ENCODE data around the gene PPIH. TPM values are rescaled to one million over a fixed set of nuclear protein-coding genes. Genes with fewer than 3 reads are reported as not detected.

Gene PPIH
- polyA plus RNA-seq, 1 experiment, result 20.3 TPM

GRCh38 chr1:42639116-42639515 is 19.1 kb upstream of the PPIH start:
- DNase-seq (ENCODE audit: low read depth), result no peak
- Histone ChIP-seq H3K27me3 (ENCODE audit: control insufficient read depth, insufficient read depth, low read length) (no peaks in the 10 kb centered on the region), H3K4me3 (ENCODE audit: low read depth, low read length) (no peak overlapping the region), H3K36me3 (ENCODE audit: control insufficient read depth, insufficient read depth, low read length) (no peaks in the 10 kb centered on the region)
- POLR2A ChIA-PET, result no interaction called here
- CTCF ChIA-PET, result no interaction called here
- TF ChIP-seq CTCF (IDR thresholded peaks at IDR 0.05; ENCODE audit: insufficient read depth, low read depth, low read length), result no peak

GRCh38 chr1:42646056-42646455 is 12.2 kb upstream of the PPIH start:
- POLR2A ChIA-PET, result no interaction called here
- DNase-seq (ENCODE audit: low read depth), result no peak
- H3K27me3 ChIP-seq (ENCODE audit: control insufficient read depth, insufficient read depth, low read length), result no peaks in the 10 kb centered on the region; the same call in 1 of the 2 replicates
- no peak overlapping the region for H3K4me3 ChIP-seq (ENCODE audit: low read depth, low read length)
- CTCF ChIA-PET, result no interaction called here
- H3K36me3 ChIP-seq (ENCODE audit: control insufficient read depth, insufficient read depth, low read length), result no peaks in the 10 kb centered on the region
- no peak for TF ChIP-seq CTCF (IDR thresholded peaks at IDR 0.05; ENCODE audit: insufficient read depth, low read depth, low read length)

GRCh38 chr1:42657201-42657600 is 1.0 kb upstream of the PPIH start:
- ChIA-PET POLR2A (no interaction called here), CTCF (interaction anchor here (1.0 to 2.0 kb wide), 3 partner anchors 15 to 510 kb away, joined by 4 to 5 read pairs (median 5); no protein-coding TSS in a partner anchor)
- no peak overlapping the region for H3K4me3 ChIP-seq (ENCODE audit: low read depth, low read length)
- no peak for TF ChIP-seq CTCF (IDR thresholded peaks at IDR 0.05; ENCODE audit: insufficient read depth, low read depth, low read length)
- H3K27me3 ChIP-seq (ENCODE audit: control insufficient read depth, insufficient read depth, low read length), result no peaks in the 10 kb centered on the region
- DNase-seq (ENCODE audit: low read depth), result no peak
- H3K36me3 ChIP-seq (ENCODE audit: control insufficient read depth, insufficient read depth, low read length), result no peaks in the 10 kb centered on the region

GRCh38 chr1:42658877-42659337 is 684 bp downstream of the PPIH start:
- no peak for DNase-seq (ENCODE audit: low read depth)
- POLR2A ChIA-PET, result no interaction called here
- peak overlapping the region; percentile 67 for H3K4me3 ChIP-seq (ENCODE audit: low read depth, low read length)
- H3K36me3 ChIP-seq (ENCODE audit: control insufficient read depth, insufficient read depth, low read length), result no peaks in the 10 kb centered on the region
- CTCF ChIA-PET, result interaction anchor here (2.0 kb wide), 1 partner anchor 13 kb away, joined by 5 read pairs; no protein-coding TSS in a partner anchor
- TF ChIP-seq CTCF (IDR thresholded peaks at IDR 0.05; ENCODE audit: insufficient read depth, low read depth, low read length), result no peak
- H3K27me3 ChIP-seq (ENCODE audit: control insufficient read depth, insufficient read depth, low read length), result no peaks in the 10 kb centered on the region

- no peak for DNase-seq (ENCODE audit: low read depth)
- Histone ChIP-seq H3K4me3 (ENCODE audit: low read depth, low read length) (no peak overlapping the region), H3K27me3 (ENCODE audit: control insufficient read depth, insufficient read depth, low read length) (no peaks in the 10 kb centered on the region), H3K36me3 (ENCODE audit: control insufficient read depth, insufficient read depth, low read length) (peaks cover 8% of the 10 kb centered on the region)
- no peak for TF ChIP-seq CTCF (IDR thresholded peaks at IDR 0.05; ENCODE audit: insufficient read depth, low read depth, low read length)
- ChIA-PET CTCF (interaction anchor here (0.7 to 0.9 kb wide), 2 partner anchors 8 to 60 kb away, joined by 3 read pairs; no protein-coding TSS in a partner anchor), POLR2A (no interaction called here)
Measured at GRCh38 chr1:42660907-42661500, 2.8 kb downstream of the PPIH start.

Measured in BJ (cell line).